Embryonic facial prominence (tissue), 1 donor: Measurements from ENCODE around the gene CCDC87.
"Not testable (repeated sequence)": the region's sequence is repeated elsewhere in the genome, so short reads cannot be mapped to it uniquely, and the experiment has no call there.

Experiments used
- DNase-seq: peaks from one replicate; pipeline ENCODE4 v3.0.0-alpha.2; 2016; ENCODE audit errors: extremely low spot score

Gene CCDC87

GRCh38 chr11:66616379-66617154 is 23.7 kb upstream of the CCDC87 start, which contains the start of gene RBM14:
Gene RBM14 (plus strand): TSS chr11:66616630. CDS start chr11:66616721, 91 bp downstream.
- DNase-seq: peak; percentile 95

DNA sequence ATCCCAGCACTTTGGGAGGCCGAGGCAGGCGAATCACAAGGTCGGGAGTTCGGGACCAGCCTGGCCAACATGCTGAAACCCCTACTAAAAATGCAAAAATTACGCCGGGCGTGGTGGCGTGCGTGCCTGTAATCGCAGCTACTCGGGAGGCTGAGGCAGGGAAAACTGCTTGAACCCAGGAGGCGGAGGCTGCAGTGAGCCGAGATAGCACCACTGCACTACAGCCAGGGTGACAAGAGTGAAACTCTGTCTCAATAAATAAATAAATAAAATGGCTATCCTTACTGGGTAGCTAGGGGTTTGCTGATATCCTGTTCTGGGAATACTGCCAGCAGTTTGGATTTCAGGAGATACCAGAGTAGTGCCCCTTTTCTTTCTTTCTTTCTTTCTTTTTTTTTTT is 21.2 kb upstream of the CCDC87 start:
- no peak for DNase-seq

DNA sequence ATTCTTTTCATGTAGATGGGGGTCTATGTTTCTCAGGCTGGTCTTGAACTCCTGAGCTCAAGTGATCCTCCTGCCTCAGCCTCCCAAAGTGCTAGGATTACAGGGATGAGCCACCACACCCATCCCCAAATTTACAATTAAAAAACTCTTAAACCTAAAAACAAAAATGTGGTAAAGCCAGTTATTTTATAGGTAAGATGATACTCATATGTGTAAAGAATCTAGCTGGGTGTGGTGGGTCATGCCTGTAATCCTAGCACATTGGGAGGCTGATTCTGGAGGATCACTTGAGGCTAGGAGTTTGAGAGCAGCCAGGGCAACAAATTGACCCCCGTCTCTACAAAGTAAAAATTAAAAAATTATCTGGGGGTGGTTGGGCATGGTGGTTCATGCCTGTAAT is 19.6 kb upstream of the CCDC87 start:
- no peak for DNase-seq

- no peak for DNase-seq
These were observed 17.1 kb upstream of the CCDC87 start for GRCh38 chr11:66609721-66610617.

- DNase-seq: no peak
These were observed 14.4 kb upstream of the CCDC87 start for GRCh38 chr11:66607126-66607834.

DNA sequence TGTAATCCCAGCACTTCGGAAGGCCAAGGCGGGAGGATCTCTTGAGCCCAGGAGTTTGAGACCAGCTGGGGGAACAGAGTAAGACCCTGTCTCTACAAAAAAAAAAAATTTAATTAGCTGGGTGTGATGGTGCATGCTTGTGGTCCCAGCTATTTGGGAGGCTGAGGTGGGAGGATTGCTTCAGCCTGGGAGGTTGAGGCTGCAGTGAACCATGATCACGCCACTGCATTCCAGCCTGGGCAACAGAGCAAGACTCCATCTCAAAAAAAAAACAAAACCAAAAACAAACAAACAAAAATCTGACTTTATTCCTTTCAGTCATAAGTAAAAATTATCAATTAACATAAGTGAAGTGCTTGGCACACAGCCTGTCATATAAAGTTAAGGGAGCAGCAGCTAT is 13.7 kb upstream of the CCDC87 start:
- DNase-seq: not testable (repeated sequence)

DNA sequence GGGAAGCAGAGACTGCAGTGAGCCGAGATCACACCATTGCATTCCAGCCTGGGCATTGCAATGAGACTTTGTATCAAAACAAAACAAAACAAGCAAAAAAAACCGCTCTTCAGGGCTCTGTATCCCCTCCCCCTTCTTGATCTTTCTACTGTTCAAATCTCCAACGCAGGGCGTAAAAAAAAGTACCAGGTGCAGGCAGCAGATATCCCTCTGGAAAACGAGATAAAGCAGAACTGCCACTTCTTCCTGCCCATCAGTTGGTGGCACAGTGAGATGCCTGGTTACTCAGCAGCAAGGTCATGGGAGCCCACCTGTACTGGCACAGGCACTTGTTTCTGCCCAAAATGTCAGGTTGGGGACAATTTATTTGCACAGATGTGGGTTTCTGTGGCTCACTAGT is 11.3 kb upstream of the CCDC87 start:
- DNase-seq: no peak

- DNase-seq: no peak
These were observed 10.2 kb upstream of the CCDC87 start for GRCh38 chr11:66603072-66603471.

DNA sequence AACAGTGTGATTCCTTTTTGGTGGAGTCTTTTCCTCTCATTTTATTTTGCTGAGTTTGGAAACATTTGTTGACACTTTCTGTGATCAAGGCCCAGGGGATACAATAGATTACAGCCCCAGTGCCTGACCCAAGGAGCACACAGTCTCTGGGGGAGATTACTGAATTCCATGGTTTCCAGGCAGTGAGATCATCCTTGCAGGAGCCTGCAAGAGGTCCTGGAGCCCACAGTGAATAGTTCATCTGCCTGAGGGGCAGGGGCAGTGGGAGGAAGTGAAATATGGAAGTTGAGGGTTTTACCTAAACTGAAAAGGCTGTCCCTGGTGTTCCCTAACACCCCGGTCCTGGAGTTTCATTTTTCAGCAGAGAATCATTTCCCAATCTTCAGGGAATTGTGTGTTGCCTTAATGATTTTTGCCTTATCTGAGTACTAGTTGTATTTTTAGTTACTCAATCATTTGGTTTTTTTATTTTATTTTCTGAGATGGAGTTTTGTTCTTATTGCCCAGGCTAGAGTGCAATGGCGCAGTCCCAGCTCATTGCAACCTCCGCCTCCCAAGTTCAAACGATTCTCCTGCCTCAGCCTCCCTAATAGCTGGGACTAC is 7.9 kb upstream of the CCDC87 start:
- no peak for DNase-seq

- DNase-seq: no peak
These were observed 7.4 kb upstream of the CCDC87 start for GRCh38 chr11:66600219-66600618.

DNA sequence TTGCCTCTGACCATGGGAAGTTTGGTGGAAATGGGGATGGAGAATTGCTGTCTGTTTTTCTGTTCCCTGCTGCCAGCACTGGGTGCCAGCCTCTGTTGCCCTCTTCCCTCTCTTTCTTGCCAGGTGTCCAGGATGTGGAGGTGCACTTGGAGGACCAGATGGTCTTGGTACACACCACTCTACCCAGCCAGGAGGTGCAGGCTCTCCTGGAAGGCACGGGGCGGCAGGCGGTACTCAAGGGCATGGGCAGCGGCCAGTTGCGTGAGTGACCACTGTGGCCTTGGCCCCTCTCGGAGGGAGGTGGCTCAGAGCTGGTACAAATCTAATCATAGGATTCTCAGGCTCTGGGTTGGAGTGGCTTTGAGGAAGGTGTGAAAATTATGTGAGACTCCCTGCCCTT is 6.1 kb upstream of the CCDC87 start:
- no peak for DNase-seq

DNA sequence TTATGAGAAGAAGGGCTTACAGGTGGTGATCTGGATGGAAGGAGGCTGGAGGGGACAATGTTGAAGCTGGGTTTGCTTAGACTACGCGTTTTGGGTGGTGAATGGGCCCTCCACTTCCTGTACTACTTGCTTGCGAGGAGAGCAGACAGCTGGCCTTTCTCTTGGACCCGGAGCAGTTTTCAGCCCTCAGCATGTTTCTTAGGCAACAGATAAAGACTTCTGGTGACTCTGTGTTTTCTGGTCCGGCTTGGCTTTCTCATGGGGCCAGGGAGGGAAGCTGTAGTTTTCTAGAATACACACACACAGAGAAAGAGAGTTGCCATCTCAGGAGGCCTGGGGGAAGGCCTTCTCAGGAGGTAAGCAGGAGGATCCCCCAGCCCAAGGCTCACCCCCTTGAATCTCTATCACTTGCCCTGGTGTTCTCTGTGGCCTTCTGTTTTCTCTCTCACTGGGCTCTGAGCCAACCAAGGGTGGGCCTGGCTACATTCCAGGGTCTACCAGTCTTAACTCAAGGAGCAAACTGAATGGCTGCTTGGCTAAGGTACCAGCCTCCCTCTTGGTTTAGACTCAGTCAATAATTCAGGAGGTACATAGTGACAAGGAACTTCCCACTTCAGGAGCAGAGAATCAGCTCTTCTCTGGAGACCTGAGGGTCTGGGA is 2.5 kb upstream of the CCDC87 start:
- DNase-seq: no peak

DNA sequence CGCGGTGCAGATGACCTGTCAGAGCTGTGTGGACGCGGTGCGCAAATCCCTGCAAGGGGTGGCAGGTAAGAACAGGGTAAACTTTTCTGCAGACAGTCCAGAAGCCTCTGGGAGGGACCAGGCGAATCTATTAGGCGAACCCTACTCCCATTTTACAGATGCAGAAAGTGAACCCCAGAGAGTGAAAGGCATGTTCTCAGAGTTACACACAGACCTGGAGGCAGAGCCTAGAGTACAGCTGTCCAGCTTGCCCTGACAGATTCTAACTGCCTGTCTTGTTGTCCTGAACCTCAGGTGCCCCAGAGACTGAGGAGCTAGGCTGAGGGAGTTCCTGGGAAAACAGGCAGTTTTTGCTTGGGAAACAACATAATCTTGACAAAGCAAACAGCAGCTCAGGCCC is 787 bp upstream of the CCDC87 start:
- DNase-seq: no peak

DNA sequence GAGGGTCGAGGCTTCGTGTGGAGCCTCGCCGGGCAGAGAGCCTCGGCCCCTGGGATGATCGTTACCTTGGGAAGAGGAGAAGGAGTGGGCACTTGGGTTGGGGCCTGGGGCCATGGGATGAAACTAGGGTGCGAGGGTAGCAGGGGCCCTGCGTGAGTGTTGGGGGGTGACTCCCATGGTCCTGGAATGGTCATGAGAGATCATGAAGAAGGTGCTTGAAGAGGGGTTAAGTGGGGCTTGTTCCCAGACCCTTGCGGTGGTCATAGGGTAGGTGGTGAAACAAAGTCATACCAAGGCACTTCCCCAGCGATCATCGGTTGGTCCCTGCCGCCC is 406 bp upstream of the CCDC87 start:
- DNase-seq: no peak

GRCh38 chr11:66591175-66591574 is 1.7 kb downstream of the CCDC87 start:
- no peak for DNase-seq

DNA sequence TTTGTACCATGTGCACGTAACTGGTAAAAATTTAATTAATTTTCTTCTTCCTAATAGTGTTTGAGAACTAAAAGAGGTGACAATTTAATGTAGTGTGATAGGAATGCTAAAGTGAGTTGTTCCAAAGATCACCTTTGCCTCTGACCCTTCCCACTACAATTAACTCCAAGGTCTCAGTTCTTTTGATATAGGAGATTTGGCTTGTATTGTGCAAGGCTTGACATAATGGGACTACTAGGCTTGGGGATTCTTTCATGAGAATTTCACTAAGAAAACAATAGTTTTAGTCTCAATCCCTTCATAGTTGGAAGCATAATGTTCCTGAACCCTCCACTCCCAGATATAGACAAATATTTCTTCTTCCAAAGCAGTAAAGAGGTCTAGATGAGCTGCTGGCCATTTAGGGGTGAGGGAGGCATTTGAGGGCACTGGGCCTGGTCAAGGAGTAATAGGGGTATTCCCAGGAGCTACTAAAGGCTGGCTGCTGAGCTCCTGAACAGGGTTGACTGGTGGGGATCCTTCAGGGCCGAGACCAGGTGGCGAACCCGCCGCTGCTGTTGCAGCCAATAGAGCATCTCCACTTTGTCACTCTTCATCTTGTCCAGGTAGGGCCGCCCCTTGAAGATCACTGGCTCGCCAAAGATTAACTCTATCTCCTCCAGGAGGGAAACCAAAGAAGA is 2.7 kb downstream of the CCDC87 start:
- DNase-seq: no peak

DNA sequence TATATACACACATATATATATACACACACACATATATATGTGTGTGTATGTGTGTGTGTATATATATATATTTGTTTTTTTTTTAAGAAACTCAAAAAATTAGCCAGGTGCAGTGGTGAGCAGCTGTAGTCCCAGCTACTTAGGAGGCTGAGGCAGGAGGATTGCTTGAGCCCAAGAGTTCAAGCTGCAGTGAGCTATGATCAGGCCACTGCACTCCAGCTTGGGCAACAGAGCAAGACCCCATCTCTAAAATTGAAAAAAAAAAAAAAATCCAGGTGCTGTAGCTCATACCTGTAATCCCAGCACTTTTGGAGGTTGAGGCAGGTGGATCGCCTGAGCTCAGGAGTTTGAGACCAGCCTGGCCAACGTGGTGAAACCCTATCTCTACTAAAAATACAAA is 3.5 kb downstream of the CCDC87 start:
- DNase-seq: not testable (repeated sequence)

GRCh38 chr11:66586136-66586535 is 6.7 kb downstream of the CCDC87 start:
- DNase-seq: no peak

- not testable (repeated sequence) for DNase-seq
These were observed 7.4 kb downstream of the CCDC87 start for GRCh38 chr11:66585447-66585846.

GRCh38 chr11:66582565-66583147 is 10.2 kb downstream of the CCDC87 start:
- DNase-seq: not testable (repeated sequence)
